Neural cell (in vitro differentiated cells): ENCODE data around the gene ERC2. TPM values are rescaled to one million over a fixed set of nuclear protein-coding genes. Genes with fewer than 3 reads are reported as not detected.

Experiments used
- H2AFZ ChIP-seq: fragments of 200-600, 300-800 bp; sonication (generic), shearing (Covaris generic); 2 replicates; pipeline ENCODE4 v1.6.0; 2014; ENCODE audit warnings: low read depth, mild to moderate bottlenecking, antibody characterized with exemption, low read length, moderate library complexity
- H3F3A ChIP-seq: fragments of 200-600 bp; shearing (Covaris generic); 2 replicates; pipeline ENCODE4 v1.6.1; 2016; ENCODE audit warnings: mild to moderate bottlenecking, moderate library complexity, mixed read lengths, antibody characterized with exemption, low read length; ENCODE audit not compliant: insufficient read depth, poor library complexity, severe bottlenecking
- H3K27ac ChIP-seq: fragments of 200-600, 300-800 bp; sonication (generic), shearing (Covaris generic); 2 replicates; pipeline ENCODE4 v1.5.1; 2014; ENCODE audit warnings: mild to moderate bottlenecking, low read length, moderate library complexity
- H3K27me3 ChIP-seq: fragments of 300-800, 200-600 bp; sonication (generic), shearing (Covaris generic); 2 replicates; pipeline ENCODE4 v1.6.0; 2014; ENCODE audit warnings: mild to moderate bottlenecking, low read depth, low read length, moderate library complexity; ENCODE audit not compliant: insufficient read depth
- H3K36me3 ChIP-seq: fragments of 300-800, 200-600 bp; sonication (generic), shearing (Covaris generic); 2 replicates; pipeline ENCODE4 v1.5.1; 2014; ENCODE audit warnings: mild to moderate bottlenecking, antibody characterized with exemption, low read length, moderate library complexity; ENCODE audit not compliant: insufficient read depth
- H3K4me2 ChIP-seq: fragments of 300-800, 200-600 bp; sonication (generic), shearing (Covaris generic); 2 replicates; pipeline ENCODE4 v1.6.0; 2014; ENCODE audit warnings: mild to moderate bottlenecking, low read length
- H3K4me3 ChIP-seq: fragments of 300-800, 200-600 bp; sonication (generic), shearing (Covaris generic); 2 replicates; pipeline ENCODE4 v1.5.1; 2014; ENCODE audit warnings: mild to moderate bottlenecking, low read length, moderate library complexity
- H3K79me2 ChIP-seq: fragments of 200-600 bp; shearing (Covaris generic); replicated peaks from 2 replicates; pipeline ENCODE4 v1.6.0; 2014; ENCODE audit warnings: mild to moderate bottlenecking, low read length, moderate library complexity; ENCODE audit not compliant: insufficient read depth
- H3K9ac ChIP-seq: fragments of 300-800, 200-600 bp; sonication (generic), shearing (Covaris generic); 2 replicates; pipeline ENCODE4 v1.6.1; 2016; ENCODE audit warnings: mild to moderate bottlenecking, low read length, mixed read lengths
- H3K9me2 ChIP-seq: fragments of 200-600 bp; shearing (Covaris generic); 2 replicates; pipeline ENCODE4 v1.6.1; 2016; ENCODE audit warnings: mild to moderate bottlenecking, low read length, mixed read lengths; ENCODE audit not compliant: insufficient read depth
- H3K9me3 ChIP-seq: fragments of 200-600, 300-800 bp; sonication (generic), shearing (Covaris generic); 2 replicates; pipeline ENCODE4 v1.6.1; 2016; ENCODE audit warnings: mild to moderate bottlenecking, mixed run types, low read length, moderate library complexity, mixed read lengths
- H4K20me1 ChIP-seq: fragments of 200-600 bp; shearing (Covaris generic); 2 replicates; pipeline ENCODE4 v1.6.1; 2016; ENCODE audit warnings: mild to moderate bottlenecking, mixed run types; ENCODE audit not compliant: insufficient read depth
- CTCF ChIP-seq: fragments of 450-650 bp; IDR thresholded peaks from 2 replicates; pipeline ENCODE4 v1.5.1; 2014; ENCODE audit warnings: antibody characterized with exemption, mild to moderate bottlenecking, moderate library complexity; ENCODE audit not compliant: poor library complexity, severe bottlenecking
- EP300 ChIP-seq: fragments of 450-650 bp; conservative IDR thresholded peaks from 2 replicates; pipeline ENCODE4 v1.6.1; 2014; ENCODE audit warnings: antibody characterized with exemption, mild to moderate bottlenecking, moderate library complexity; ENCODE audit not compliant: poor library complexity, severe bottlenecking
- EZH2 ChIP-seq: fragments of 200-600, 300-800 bp; shearing (Covaris generic), sonication (generic); IDR thresholded peaks from 2 replicates; pipeline ENCODE4 v1.6.1; 2014; ENCODE audit warnings: antibody characterized with exemption, low read length, borderline replicate concordance, mild to moderate bottlenecking; ENCODE audit not compliant: insufficient read depth, poor library complexity, severe bottlenecking
- MXI1 ChIP-seq: fragments of 450-650 bp; conservative IDR thresholded peaks from 2 replicates; pipeline ENCODE4 v1.6.1; 2014; ENCODE audit warnings: antibody characterized with exemption, mild to moderate bottlenecking; ENCODE audit not compliant: poor library complexity, severe bottlenecking
- POLR2AphosphoS5 ChIP-seq: IDR thresholded peaks from 2 replicates; pipeline ENCODE4 v1.6.1; 2012
- RAD21 ChIP-seq: fragments of 450-650 bp; conservative IDR thresholded peaks from 2 replicates; pipeline ENCODE4 v1.6.1; 2014; ENCODE audit warnings: antibody characterized with exemption, mild to moderate bottlenecking, moderate library complexity
- REST ChIP-seq: IDR thresholded peaks from 2 replicates; pipeline ENCODE4 v1.6.1; 2012; ENCODE audit warnings: borderline replicate concordance
- SMC3 ChIP-seq: fragments of 450-650 bp; conservative IDR thresholded peaks from 2 replicates; pipeline ENCODE4 v1.6.1; 2014; ENCODE audit warnings: antibody characterized with exemption, mild to moderate bottlenecking, moderate library complexity; ENCODE audit not compliant: poor library complexity
- TAF1 ChIP-seq: IDR thresholded peaks from 2 replicates; pipeline ENCODE4 v1.6.1; 2012; ENCODE audit warnings: low read depth
- polyA plus RNA-seq: library from polyadenylated mRNA; depleted of rRNA; stranded (reverse); fragments of >200 nt; gene quantifications from 2 replicates; pipeline ENCODE4 v1.2.3, GENCODE V29; 2014

Gene ERC2
- polyA plus RNA-seq, 1 donor from 2014 or later = 60.4 TPM

- H2AFZ ChIP-seq = no peak overlapping the region
- no peaks in the 10 kb centered on the region for H4K20me1 ChIP-seq
- H3K9me3 ChIP-seq = no peaks in the 10 kb centered on the region
- no peaks in the 10 kb centered on the region for H3K36me3 ChIP-seq
- no peaks in the 10 kb centered on the region for H3F3A ChIP-seq
- no peak for TF ChIP-seq CTCF
- no peak for TF ChIP-seq SMC3
- TF ChIP-seq EP300 = no peak
- TF ChIP-seq TAF1 = no peak
- TF ChIP-seq EZH2 = no peak
- TF ChIP-seq RAD21 = no peak
- TF ChIP-seq REST = no peak
- TF ChIP-seq MXI1 = no peak
- no peak for TF ChIP-seq POLR2AphosphoS5
- H3K27ac ChIP-seq = no peak overlapping the region
- H3K4me3 ChIP-seq = no peak overlapping the region
- no peaks in the 10 kb centered on the region for H3K27me3 ChIP-seq
- no peak overlapping the region for H3K9ac ChIP-seq
- H3K9me2 ChIP-seq = no peaks in the 10 kb centered on the region
- H3K79me2 ChIP-seq = no peaks in the 10 kb centered on the region
- H3K4me2 ChIP-seq = no peak overlapping the region
Observed at GRCh38 chr3:55692957-55693558, 775.2 kb downstream of the ERC2 start.

- H3K4me2 ChIP-seq = no peak overlapping the region
Observed at GRCh38 chr3:55692295-55692956, 775.8 kb downstream of the ERC2 start.

More at GRCh38 chr3:55692295-55692956, 775.8 kb downstream of the ERC2 start:
- Histone ChIP-seq H3K79me2 (no peaks in the 10 kb centered on the region), H3K9me3 (no peaks in the 10 kb centered on the region), H3K4me3 (no peak overlapping the region), H3K9me2 (no peaks in the 10 kb centered on the region), H4K20me1 (no peaks in the 10 kb centered on the region), H3F3A (no peaks in the 10 kb centered on the region), H3K27ac (no peak overlapping the region), H3K27me3 (no peaks in the 10 kb centered on the region), H2AFZ (no peak overlapping the region), H3K9ac (no peak overlapping the region), H3K36me3 (no peaks in the 10 kb centered on the region)
- no peak for TF ChIP-seq CTCF
- no peak for TF ChIP-seq MXI1
- no peak for TF ChIP-seq REST
- no peak for TF ChIP-seq EZH2
- no peak for TF ChIP-seq POLR2AphosphoS5
- no peak for TF ChIP-seq EP300
- TF ChIP-seq SMC3 = no peak
- TF ChIP-seq TAF1 = no peak
- no peak for TF ChIP-seq RAD21
